ENCODE measurements around the gene SHTN1. TPM values are rescaled to one million over a fixed set of nuclear protein-coding genes. Genes with fewer than 3 reads are reported as not detected.

The SHTN1 gene
- total RNA-seq, 6 donors from 2014 or later: 32.3 to 67.9 (median 37.2) TPM

- TF ChIP-seq POLR2AphosphoS5 (IDR thresholded peaks at IDR 0.05) (no peak), POLR2A (IDR thresholded peaks at IDR 0.05) (no peak), EP300 (IDR thresholded peaks at IDR 0.05) (no peak)
- TF ChIP-seq, protein P1, sequence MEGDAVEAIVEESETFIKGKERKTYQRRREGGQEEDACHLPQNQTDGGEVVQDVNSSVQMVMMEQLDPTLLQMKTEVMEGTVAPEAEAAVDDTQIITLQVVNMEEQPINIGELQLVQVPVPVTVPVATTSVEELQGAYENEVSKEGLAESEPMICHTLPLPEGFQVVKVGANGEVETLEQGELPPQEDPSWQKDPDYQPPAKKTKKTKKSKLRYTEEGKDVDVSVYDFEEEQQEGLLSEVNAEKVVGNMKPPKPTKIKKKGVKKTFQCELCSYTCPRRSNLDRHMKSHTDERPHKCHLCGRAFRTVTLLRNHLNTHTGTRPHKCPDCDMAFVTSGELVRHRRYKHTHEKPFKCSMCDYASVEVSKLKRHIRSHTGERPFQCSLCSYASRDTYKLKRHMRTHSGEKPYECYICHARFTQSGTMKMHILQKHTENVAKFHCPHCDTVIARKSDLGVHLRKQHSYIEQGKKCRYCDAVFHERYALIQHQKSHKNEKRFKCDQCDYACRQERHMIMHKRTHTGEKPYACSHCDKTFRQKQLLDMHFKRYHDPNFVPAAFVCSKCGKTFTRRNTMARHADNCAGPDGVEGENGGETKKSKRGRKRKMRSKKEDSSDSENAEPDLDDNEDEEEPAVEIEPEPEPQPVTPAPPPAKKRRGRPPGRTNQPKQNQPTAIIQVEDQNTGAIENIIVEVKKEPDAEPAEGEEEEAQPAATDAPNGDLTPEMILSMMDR (IDR thresholded peaks at IDR 0.05): no peak
- 86 to 93% methylated on average over 3 of the region's 3 CpGs for WGBS, 2 donors
- no peak for ATAC-seq (ENCODE audit: low FRiP score in 2 of 2)
Observed at GRCh38 chr10:116917481-116917880, 87.5 kb downstream of the SHTN1 start.

GRCh38 chr10:116915340-116915739, 89.6 kb downstream of the SHTN1 start:
- H3K9me3 ChIP-seq: no peaks in the 10 kb centered on the region
- no peak overlapping the region for H3K4me3 ChIP-seq
- TF ChIP-seq POLR2A (IDR thresholded peaks at IDR 0.05) (no peak), EP300 (IDR thresholded peaks at IDR 0.05) (no peak), POLR2AphosphoS5 (IDR thresholded peaks at IDR 0.05) (no peak)
- TF ChIP-seq, protein P1 (IDR thresholded peaks at IDR 0.05): no peak
- H3K27ac ChIP-seq: no peak overlapping the region
- 54 to 65% methylated on average over 2 of the region's 2 CpGs for WGBS, 2 donors
- ATAC-seq (ENCODE audit: low FRiP score in 2 of 2): no peak
- H3K27me3 ChIP-seq: no peaks in the 10 kb centered on the region
- peaks cover 0 to 4% (median 0%) of the 10 kb centered on the region in 4 donors for H3K36me3 ChIP-seq
- DNase-seq: no peak
- no peaks in the 10 kb centered on the region for H3K4me1 ChIP-seq

More at GRCh38 chr10:116917481-116917880, 87.5 kb downstream of the SHTN1 start:
- Histone ChIP-seq H3K4me3 (no peak overlapping the region), H3K36me3 (peaks cover 0 to 4% (median 2%) of the 10 kb centered on the region in 4 donors), H3K4me1 (no peaks in the 10 kb centered on the region), H3K27ac (no peak overlapping the region), H3K9me3 (no peaks in the 10 kb centered on the region), H3K27me3 (no peaks in the 10 kb centered on the region)
- no peak for DNase-seq

DNA sequence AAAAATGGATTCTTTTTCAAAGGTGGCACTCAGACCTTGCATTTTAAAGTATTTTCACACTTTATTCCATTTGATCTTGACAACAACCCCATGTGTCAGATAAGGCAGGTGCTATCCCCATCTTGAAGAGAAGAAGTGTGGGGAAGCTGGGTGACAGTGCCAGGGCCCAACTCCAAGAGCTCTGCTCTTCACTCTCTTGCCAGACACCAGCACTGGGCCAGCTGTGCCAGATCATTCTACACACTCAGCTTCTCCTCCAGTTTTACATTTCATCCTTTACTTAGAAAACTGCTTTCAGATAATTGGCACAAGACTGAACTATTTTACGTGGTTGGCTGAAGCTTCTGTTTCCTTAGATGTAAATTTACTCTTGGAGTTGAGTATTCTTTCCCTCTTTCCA, 91.3 kb downstream of the SHTN1 start:
- Histone ChIP-seq H3K36me3 (no peaks in the 10 kb centered on the region), H3K27ac (no peak overlapping the region), H3K4me1 (no peaks in the 10 kb centered on the region), H3K9me3 (no peaks in the 10 kb centered on the region), H3K4me3 (no peak overlapping the region), H3K27me3 (no peaks in the 10 kb centered on the region)
- ATAC-seq (ENCODE audit: low FRiP score in 2 of 2) (no peak), DNase-seq (no peak)
- no peak for TF ChIP-seq POLR2A (IDR thresholded peaks at IDR 0.05)
- no peak for TF ChIP-seq POLR2AphosphoS5 (IDR thresholded peaks at IDR 0.05)
- TF ChIP-seq, protein P1 (IDR thresholded peaks at IDR 0.05): no peak
- TF ChIP-seq EP300 (IDR thresholded peaks at IDR 0.05): no peak
- WGBS, 2 donors: 67 to 75% methylated on average over 1 of the region's 1 CpG

GRCh38 chr10:116912162-116912561, 92.8 kb downstream of the SHTN1 start:
- Histone ChIP-seq H3K36me3 (no peaks in the 10 kb centered on the region), H3K27me3 (no peaks in the 10 kb centered on the region), H3K4me3 (no peak overlapping the region), H3K4me1 (no peaks in the 10 kb centered on the region), H3K9me3 (no peaks in the 10 kb centered on the region), H3K27ac (no peak overlapping the region)
- TF ChIP-seq POLR2AphosphoS5 (IDR thresholded peaks at IDR 0.05): no peak
- no peak for TF ChIP-seq POLR2A (IDR thresholded peaks at IDR 0.05)
- TF ChIP-seq, protein P1 (IDR thresholded peaks at IDR 0.05): no peak
- no peak for TF ChIP-seq EP300 (IDR thresholded peaks at IDR 0.05)
- ATAC-seq (ENCODE audit: low FRiP score in 2 of 2) (no peak), DNase-seq (no peak)
- WGBS, 2 donors: 44 to 46% methylated on average over 1 of the region's 1 CpG

DNA sequence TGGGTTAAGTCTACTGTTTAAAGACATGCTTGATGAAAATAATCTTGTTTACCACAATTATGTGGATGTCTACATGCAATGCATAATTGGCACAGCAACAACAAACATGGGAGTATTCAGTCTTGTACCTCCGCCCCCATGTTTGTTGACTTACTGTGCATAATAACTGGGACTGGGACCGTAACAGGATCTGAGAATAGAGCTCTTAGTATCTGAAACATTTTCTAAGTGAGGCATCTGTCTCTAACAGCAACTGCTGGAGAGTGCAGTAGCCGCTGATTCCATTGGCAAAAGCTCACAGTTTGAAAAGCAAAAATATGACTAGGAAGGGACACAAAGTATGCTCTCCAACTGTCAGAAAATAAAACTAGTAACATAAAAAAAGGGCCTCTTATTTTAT, 94.1 kb downstream of the SHTN1 start:
- no peaks in the 10 kb centered on the region for H3K27me3 ChIP-seq
- no peaks in the 10 kb centered on the region for H3K4me1 ChIP-seq
- peaks cover 0 to 4% (median 0%) of the 10 kb centered on the region in 4 donors for H3K36me3 ChIP-seq
- H3K9me3 ChIP-seq: no peaks in the 10 kb centered on the region
- TF ChIP-seq EP300 (IDR thresholded peaks at IDR 0.05): no peak
- TF ChIP-seq POLR2A (IDR thresholded peaks at IDR 0.05): no peak
- no peak for TF ChIP-seq POLR2AphosphoS5 (IDR thresholded peaks at IDR 0.05)
- TF ChIP-seq, protein P1 (IDR thresholded peaks at IDR 0.05): no peak
- H3K4me3 ChIP-seq: no peak overlapping the region
- 92 to 94% methylated on average over 3 of the region's 3 CpGs for WGBS, 2 donors
- ATAC-seq (ENCODE audit: low FRiP score in 2 of 2): no peak
- no peak overlapping the region for H3K27ac ChIP-seq
- DNase-seq: no peak
